H9 (cell line): ENCODE measurements around the gene ARHGAP11A. TPM values are rescaled to one million over a fixed set of nuclear protein-coding genes. Genes with fewer than 3 reads are reported as not detected.
A peak's percentile ranks its signal among the peaks of the same experiment; 100 is the strongest.

Experiments used
- DNase-seq: peaks from one replicate; pipeline ENCODE4 v3.0.0-alpha.2; 2017
- H2AFZ ChIP-seq: one replicate; pipeline ENCODE4 v1.6.1; 2013; ENCODE audit warnings: mild to moderate bottlenecking, low read length, control low read depth, moderate library complexity
- H2AK5ac ChIP-seq: 2 replicates; pipeline ENCODE4 v1.6.1; 2013; ENCODE audit warnings: low read length, control low read depth, mixed read lengths; ENCODE audit not compliant: insufficient read length
- H2BK120ac ChIP-seq: one replicate; pipeline ENCODE4 v1.6.1; 2013; ENCODE audit warnings: low read depth, mild to moderate bottlenecking, low read length, control low read depth, inconsistent platforms; ENCODE audit not compliant: poor library complexity, severe bottlenecking
- H2BK12ac ChIP-seq: 2 replicates; pipeline ENCODE4 v1.6.1; 2013; ENCODE audit warnings: low read length, control low read depth, mixed read lengths, low read depth; ENCODE audit not compliant: insufficient read length
- H2BK15ac ChIP-seq: 2 replicates; pipeline ENCODE4 v1.6.1; 2013; ENCODE audit warnings: low read depth, low read length, control low read depth
- H2BK20ac ChIP-seq: one replicate; pipeline ENCODE4 v1.6.1; 2013; ENCODE audit warnings: low read depth, mild to moderate bottlenecking, low read length, control low read depth, inconsistent platforms; ENCODE audit not compliant: poor library complexity, severe bottlenecking
- H2BK5ac ChIP-seq: 2 replicates; pipeline ENCODE4 v1.6.1; 2013; ENCODE audit warnings: low read length, control low read depth, mixed read lengths; ENCODE audit not compliant: insufficient read length
- H3K14ac ChIP-seq: 2 replicates; pipeline ENCODE4 v1.6.1; 2013; ENCODE audit warnings: low read length, control low read depth; ENCODE audit not compliant: insufficient read depth
- H3K18ac ChIP-seq: 2 replicates; pipeline ENCODE4 v1.6.1; 2013; ENCODE audit warnings: low read depth, mild to moderate bottlenecking, mixed read lengths, low read length, control low read depth; ENCODE audit not compliant: insufficient read length
- H3K23ac ChIP-seq: 2 replicates; pipeline ENCODE4 v1.6.1; 2013; ENCODE audit warnings: low read length, control low read depth, mixed read lengths, low read depth; ENCODE audit not compliant: insufficient read length
- H3K23me2 ChIP-seq: 2 replicates; pipeline ENCODE4 v1.6.1; 2013; ENCODE audit warnings: low read depth, mild to moderate bottlenecking, mixed read lengths, low read length, control low read depth; ENCODE audit not compliant: insufficient read length, poor library complexity, severe bottlenecking
- H3K27ac ChIP-seq: 2 replicates; pipeline ENCODE4 v1.5.1; 2013; ENCODE audit warnings: low read length, control low read depth, mixed read lengths, low read depth; ENCODE audit not compliant: insufficient read length
- H3K27me3 ChIP-seq: 2 replicates; pipeline ENCODE4 v1.6.1; 2013; ENCODE audit warnings: low read length, control low read depth, inconsistent platforms; ENCODE audit not compliant: insufficient read depth
- H3K4ac ChIP-seq: 2 replicates; pipeline ENCODE4 v1.6.1; 2013; ENCODE audit warnings: low read depth, mild to moderate bottlenecking, control low read depth, inconsistent platforms, low read length, moderate library complexity
- H3K4me1 ChIP-seq: 2 replicates; pipeline ENCODE4 v1.6.1; 2013; ENCODE audit warnings: low read length, control low read depth, inconsistent platforms; ENCODE audit not compliant: insufficient read depth
- H3K4me2 ChIP-seq: 2 replicates; pipeline ENCODE4 v1.6.1; 2013; ENCODE audit warnings: low read length, control low read depth, mixed read lengths; ENCODE audit not compliant: insufficient read length, insufficient read depth
- H3K56ac ChIP-seq: 2 replicates; pipeline ENCODE4 v1.6.1; 2013; ENCODE audit warnings: low read depth, mild to moderate bottlenecking, mixed read lengths, low read length, control low read depth; ENCODE audit not compliant: insufficient read length
- H3K79me1 ChIP-seq: 2 replicates; pipeline ENCODE4 v1.6.1; 2013; ENCODE audit warnings: low read depth, mild to moderate bottlenecking, moderate library complexity, low read length, control low read depth, inconsistent platforms; ENCODE audit not compliant: insufficient read depth, poor library complexity, severe bottlenecking
- H3K79me2 ChIP-seq: 2 replicates; pipeline ENCODE4 v1.6.1; 2013; ENCODE audit warnings: low read length, control low read depth, inconsistent platforms; ENCODE audit not compliant: insufficient read depth
- H3K9ac ChIP-seq: 2 replicates; pipeline ENCODE4 v1.6.1; 2013; ENCODE audit warnings: low read length, control low read depth, mixed read lengths; ENCODE audit not compliant: insufficient read length; ENCODE audit errors: extremely low read depth
- H3K9me3 ChIP-seq: one replicate; pipeline ENCODE4 v1.6.1; 2013; ENCODE audit warnings: low read depth, low read length, inconsistent platforms; ENCODE audit not compliant: control insufficient read depth
- H3T11ph ChIP-seq: one replicate; pipeline ENCODE4 v1.6.1; 2013; ENCODE audit warnings: mild to moderate bottlenecking, low read length, control low read depth, inconsistent platforms
- H4K20me1 ChIP-seq: one replicate; pipeline ENCODE4 v1.6.1; 2013; ENCODE audit not compliant: control insufficient read depth, insufficient read length, insufficient read depth
- H4K5ac ChIP-seq: 2 replicates; pipeline ENCODE4 v1.6.1; 2013; ENCODE audit warnings: low read depth, mild to moderate bottlenecking, mixed read lengths, low read length, control low read depth; ENCODE audit not compliant: insufficient read length
- H4K8ac ChIP-seq: replicated peaks from 2 replicates; pipeline ENCODE4 v1.6.1; 2013; ENCODE audit warnings: low read length, control low read depth, mixed read lengths, low read depth; ENCODE audit not compliant: insufficient read length
- H4K91ac ChIP-seq: 2 replicates; pipeline ENCODE4 v1.6.1; 2013; ENCODE audit warnings: low read depth, mild to moderate bottlenecking, moderate library complexity, mixed read lengths, low read length, control low read depth; ENCODE audit not compliant: insufficient read length
- H3K27ac Mint-ChIP-seq, 3 experiments: 2 replicates in 2 of 3; 3 replicates in 1 of 3; pipeline ENCODE4 v1.8.0; 2020 to 2021; ENCODE audit warnings: mixed read lengths in 3 of 3, mild to moderate bottlenecking in 1 of 3, moderate library complexity in 1 of 3
- H3K27me3 Mint-ChIP-seq: 2 replicates; pipeline ENCODE4 v1.8.0; 2021; ENCODE audit warnings: low read depth, mild to moderate bottlenecking, moderate library complexity, mixed read lengths
- H3K36me3 Mint-ChIP-seq, 3 experiments: 2 replicates in 2 of 3; 3 replicates in 1 of 3; pipeline ENCODE4 v1.8.0; 2020 to 2021; ENCODE audit warnings: low read depth in 3 of 3, mixed read lengths in 3 of 3; ENCODE audit not compliant: insufficient read depth in 1 of 3
- H3K4me1 Mint-ChIP-seq, 2 experiments: 2 replicates each; pipeline ENCODE4 v1.8.0; 2020; ENCODE audit warnings: mixed read lengths in 2 of 2
- H3K4me3 Mint-ChIP-seq, 2 experiments: 2 replicates in 1 of 2; 3 replicates in 1 of 2; pipeline ENCODE4 v1.8.0; 2020 to 2021; ENCODE audit warnings: mild to moderate bottlenecking in 2 of 2, mixed read lengths in 2 of 2, moderate library complexity in 1 of 2
- H3K9me3 Mint-ChIP-seq, 2 experiments: 2 replicates in 1 of 2; 3 replicates in 1 of 2; pipeline ENCODE4 v1.8.0; 2020; ENCODE audit warnings: mild to moderate bottlenecking in 2 of 2, mixed read lengths in 2 of 2, moderate library complexity in 1 of 2
- WGBS: extraction: QIAGEN DNeasy Blood & Tissue Kit; methylation state at CpG from one replicate; pipeline ENCODE4 v1.1.7; 2013; ENCODE audit warnings: missing lambda C conversion rate, low lambda C conversion rate, mixed read lengths; ENCODE audit not compliant: insufficient read length; ENCODE audit errors: extremely low coverage; 5-methylcytosine and 5-hydroxymethylcytosine counted together
- total RNA-seq: library from RNA; stranded (reverse); gene quantifications from 2 replicates; pipeline ENCODE4 v1.2.1, GENCODE V29; 2021
- TF ChIP-seq, protein P1 (sequence below): fragments of 200-600 bp; sonication (generic); conservative IDR thresholded peaks from 3 replicates; pipeline ENCODE4 v1.8.0; 2021; ENCODE audit warnings: antibody characterized with exemption, mild to moderate bottlenecking

The ARHGAP11A gene
- total RNA-seq, 1 experiment from 2014 or later: 94.4 TPM

DNA sequence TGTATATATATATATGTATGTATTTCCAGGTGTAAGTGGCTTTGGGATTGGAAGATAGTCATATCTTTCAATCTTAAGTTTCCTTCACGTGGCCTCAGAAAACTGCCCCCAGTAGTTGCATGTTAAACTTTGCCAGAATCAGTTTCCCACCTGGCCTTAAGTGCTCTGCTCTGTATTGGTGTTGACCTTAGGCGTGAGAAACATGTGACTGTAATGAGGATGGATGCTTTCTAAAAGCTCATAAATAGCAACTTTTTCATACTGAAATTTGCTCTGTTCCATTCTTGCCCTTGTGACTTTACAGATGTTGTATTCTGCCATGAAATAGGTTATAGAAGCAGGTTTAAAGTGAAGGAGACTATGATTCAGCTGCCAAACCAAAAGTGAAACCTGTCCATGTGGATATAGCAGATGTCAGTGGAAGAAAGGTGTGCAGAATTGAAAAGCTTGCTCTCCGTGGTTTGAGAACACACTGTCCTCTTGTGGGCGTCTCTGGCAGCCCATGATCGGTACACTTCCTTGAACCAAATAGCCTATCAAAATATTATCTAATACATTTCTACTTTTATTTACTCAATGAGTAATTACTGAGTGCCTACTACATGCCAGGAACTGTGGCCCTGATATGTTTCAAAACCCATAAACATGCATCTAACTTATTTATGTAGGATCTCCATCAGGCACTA, 42.0 kb downstream of the ARHGAP11A start:
- H3K27ac Mint-ChIP-seq: no peak overlapping the region
- Histone ChIP-seq H3K4me1 (no peaks in the 10 kb centered on the region; the same call in 1 of the 2 replicates), H3K56ac (no peak overlapping the region), H3K27me3 (no peaks in the 10 kb centered on the region), H3K18ac (no peak overlapping the region), H3K4me2 (no peak overlapping the region), H3K14ac (no peak overlapping the region), H3T11ph (no peak overlapping the region), H4K8ac (no peak overlapping the region), H3K27ac (no peak overlapping the region), H4K20me1 (no peaks in the 10 kb centered on the region), H3K9me3 (no peaks in the 10 kb centered on the region), H2BK20ac (no peak overlapping the region), H3K79me1 (no peaks in the 10 kb centered on the region), H2BK12ac (no peak overlapping the region), H3K23me2 (no peaks in the 10 kb centered on the region), H2BK5ac (no peak overlapping the region), H3K9ac (no peak overlapping the region), H2BK120ac (no peak overlapping the region), H4K91ac (no peak overlapping the region), H3K79me2 (no peaks in the 10 kb centered on the region), H3K23ac (no peak overlapping the region), H2BK15ac (no peak overlapping the region), H2AFZ (no peak overlapping the region), H3K4ac (no peak overlapping the region), H4K5ac (no peak overlapping the region), H2AK5ac (no peak overlapping the region)
- no peaks in the 10 kb centered on the region for H3K27me3 Mint-ChIP-seq
- peaks cover 0 to 18% (median 6%) of the 10 kb centered on the region in 3 experiments; a peak in 2 of 7 replicates for H3K36me3 Mint-ChIP-seq
- TF ChIP-seq, protein P1, sequence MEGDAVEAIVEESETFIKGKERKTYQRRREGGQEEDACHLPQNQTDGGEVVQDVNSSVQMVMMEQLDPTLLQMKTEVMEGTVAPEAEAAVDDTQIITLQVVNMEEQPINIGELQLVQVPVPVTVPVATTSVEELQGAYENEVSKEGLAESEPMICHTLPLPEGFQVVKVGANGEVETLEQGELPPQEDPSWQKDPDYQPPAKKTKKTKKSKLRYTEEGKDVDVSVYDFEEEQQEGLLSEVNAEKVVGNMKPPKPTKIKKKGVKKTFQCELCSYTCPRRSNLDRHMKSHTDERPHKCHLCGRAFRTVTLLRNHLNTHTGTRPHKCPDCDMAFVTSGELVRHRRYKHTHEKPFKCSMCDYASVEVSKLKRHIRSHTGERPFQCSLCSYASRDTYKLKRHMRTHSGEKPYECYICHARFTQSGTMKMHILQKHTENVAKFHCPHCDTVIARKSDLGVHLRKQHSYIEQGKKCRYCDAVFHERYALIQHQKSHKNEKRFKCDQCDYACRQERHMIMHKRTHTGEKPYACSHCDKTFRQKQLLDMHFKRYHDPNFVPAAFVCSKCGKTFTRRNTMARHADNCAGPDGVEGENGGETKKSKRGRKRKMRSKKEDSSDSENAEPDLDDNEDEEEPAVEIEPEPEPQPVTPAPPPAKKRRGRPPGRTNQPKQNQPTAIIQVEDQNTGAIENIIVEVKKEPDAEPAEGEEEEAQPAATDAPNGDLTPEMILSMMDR: 0 out of 3 replicates have a peak, but pooled peaks have one; percentile 15
- H3K9me3 Mint-ChIP-seq: no peaks in the 10 kb centered on the region; a peak in 1 of 5 replicates
- no peak for DNase-seq
- H3K4me3 Mint-ChIP-seq: no peak overlapping the region
- no CpG with 5 or more reads among the region's 5 CpGs for WGBS
- H3K4me1 Mint-ChIP-seq: peaks cover 23 to 37% of the 10 kb centered on the region in 2 experiments
